ENCODE results near the gene EPSTI1. TPM values are rescaled to one million over a fixed set of nuclear protein-coding genes. Genes with fewer than 3 reads are reported as not detected.
A peak's percentile ranks its signal among the peaks of the same experiment; 100 is the strongest.

EPSTI1 gene
- total and polyA plus RNA-seq, 8 donors, result 3.5 to 115 (median 5.2) TPM; not detected in 1

- no peak overlapping the region for H3K4me3 ChIP-seq
- TF ChIP-seq POLR2AphosphoS5 (IDR thresholded peaks at IDR 0.05) (no peak), EP300 (IDR thresholded peaks at IDR 0.05) (no peak), CTCF (IDR thresholded peaks at IDR 0.05) (no peak), POLR2A (IDR thresholded peaks at IDR 0.05) (no peak)
- H3K4me1 ChIP-seq, result peaks cover 0 to 7% (median 0%) of the 10 kb centered on the region in 4 donors
- intact Hi-C loops (cut with DNase I; ENCODE audit: low total_unique reads), result no loop called here
- peak in 1 of 2 donors; percentile 68 for DNase-seq
- 52 to 65% (median 60%) methylated on average over 12 of the region's 12 CpGs for WGBS, 5 donors
- no peaks in the 10 kb centered on the region for H3K9me3 ChIP-seq
- no peaks in the 10 kb centered on the region for H3K27me3 ChIP-seq
- no peaks in the 10 kb centered on the region for H3K36me3 ChIP-seq
- H3K27ac ChIP-seq, result no peak overlapping the region
These were observed 116.4 kb downstream of the EPSTI1 start for GRCh38 chr13:42875475-42876269.

GRCh38 chr13:42874221-42874620, 117.8 kb downstream of the EPSTI1 start:
- H3K27ac ChIP-seq, result no peak overlapping the region
- no peak overlapping the region for H3K4me3 ChIP-seq
- no peaks in the 10 kb centered on the region for H3K27me3 ChIP-seq
- H3K36me3 ChIP-seq, result no peaks in the 10 kb centered on the region
- TF ChIP-seq CTCF (IDR thresholded peaks at IDR 0.05) (no peak), POLR2A (IDR thresholded peaks at IDR 0.05) (no peak), EP300 (IDR thresholded peaks at IDR 0.05) (no peak), POLR2AphosphoS5 (IDR thresholded peaks at IDR 0.05) (no peak)
- WGBS, 5 donors, result 77 to 85% (median 78%) methylated on average over 2 of the region's 2 CpGs
- H3K4me1 ChIP-seq, result peaks cover 0 to 7% (median 0%) of the 10 kb centered on the region in 4 donors
- H3K9me3 ChIP-seq, result no peaks in the 10 kb centered on the region
- no peak for DNase-seq
- intact Hi-C loops (cut with DNase I; ENCODE audit: low total_unique reads), result no loop called here

- H3K4me3 ChIP-seq, result no peak overlapping the region
- TF ChIP-seq POLR2AphosphoS5 (IDR thresholded peaks at IDR 0.05) (no peak), EP300 (IDR thresholded peaks at IDR 0.05) (no peak), CTCF (IDR thresholded peaks at IDR 0.05) (no peak), POLR2A (IDR thresholded peaks at IDR 0.05) (no peak)
- H3K27ac ChIP-seq, result no peak overlapping the region
- intact Hi-C loops (cut with DNase I; ENCODE audit: low total_unique reads), result no loop called here
- no peaks in the 10 kb centered on the region for H3K27me3 ChIP-seq
- H3K36me3 ChIP-seq, result no peaks in the 10 kb centered on the region
- DNase-seq, result no peak
- WGBS, 5 donors, result 74 to 86% (median 79%) methylated on average over 8 of the region's 8 CpGs
- H3K9me3 ChIP-seq, result no peaks in the 10 kb centered on the region
- peaks cover 0 to 7% (median 0%) of the 10 kb centered on the region in 4 donors for H3K4me1 ChIP-seq
These were observed 119.0 kb downstream of the EPSTI1 start for GRCh38 chr13:42873081-42873480.

- no peak for TF ChIP-seq POLR2AphosphoS5 (IDR thresholded peaks at IDR 0.05)
- TF ChIP-seq POLR2A (IDR thresholded peaks at IDR 0.05), result no peak
- no peak for TF ChIP-seq EP300 (IDR thresholded peaks at IDR 0.05)
- no peak for TF ChIP-seq CTCF (IDR thresholded peaks at IDR 0.05)
- Histone ChIP-seq H3K36me3 (no peaks in the 10 kb centered on the region), H3K9me3 (no peaks in the 10 kb centered on the region), H3K27ac (no peak overlapping the region), H3K27me3 (peaks cover 0 to 4% (median 0%) of the 10 kb centered on the region in 3 donors), H3K4me1 (no peaks in the 10 kb centered on the region), H3K4me3 (no peak overlapping the region)
- DNase-seq, result no peak
- intact Hi-C loops (cut with DNase I; ENCODE audit: low total_unique reads), result no loop called here
- 69 to 83% (median 80%) methylated on average over 4 of the region's 4 CpGs for WGBS, 5 donors
These were observed 124.8 kb downstream of the EPSTI1 start for GRCh38 chr13:42867232-42867631.
